NCI-H1048 (cell line): Measurements from ENCODE around the gene MYOM1.
"Not testable (repeated sequence)": the region's sequence is repeated elsewhere in the genome, so short reads cannot be mapped to it uniquely, and the experiment has no call there.

Experiments used
- DNase-seq: peaks from one replicate; lab custom pipeline; 2025; lab: John Stamatoyannopoulos, UW

MYOM1 gene

DNA sequence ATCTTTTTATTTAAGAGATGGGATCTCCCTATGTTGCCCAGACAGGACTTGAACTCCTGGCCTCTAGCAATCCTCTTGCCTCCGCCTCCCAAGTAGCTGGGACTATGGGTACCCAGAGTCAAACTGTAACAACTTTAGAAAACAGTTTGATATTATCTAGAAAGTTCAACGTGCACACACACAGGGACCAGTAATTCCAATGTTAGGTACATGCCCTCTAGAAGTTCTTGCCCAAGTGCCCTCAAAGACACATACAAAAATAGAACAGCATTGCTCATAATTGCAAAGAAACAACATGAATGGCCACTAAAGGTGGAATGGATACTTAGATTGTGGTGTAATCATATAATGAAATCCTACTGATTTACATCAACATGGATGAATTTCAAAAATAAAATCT is 194.2 kb downstream of the MYOM1 start:
- no peak for DNase-seq

DNA sequence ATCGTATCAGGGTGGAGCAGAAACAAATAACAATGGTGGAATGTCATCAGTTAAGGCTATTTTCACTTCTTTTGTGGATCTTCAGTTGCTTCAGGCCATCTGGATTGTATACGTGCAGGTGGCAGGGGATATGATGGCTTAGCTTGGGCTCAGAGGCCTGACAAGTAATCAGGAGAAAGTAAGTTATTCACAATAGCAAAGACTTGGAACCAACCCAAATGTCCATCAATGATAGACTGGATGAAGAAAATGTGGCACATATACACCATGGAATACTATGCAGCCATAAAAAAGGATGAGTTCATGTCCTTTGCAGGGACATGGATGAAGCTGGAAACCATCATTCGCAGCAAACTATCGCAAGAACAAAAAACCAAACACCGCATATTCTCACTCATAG is 196.2 kb downstream of the MYOM1 start:
- not testable (repeated sequence) for DNase-seq
